ENCODE data around the gene ZNF185.

Gene ZNF185

DNA sequence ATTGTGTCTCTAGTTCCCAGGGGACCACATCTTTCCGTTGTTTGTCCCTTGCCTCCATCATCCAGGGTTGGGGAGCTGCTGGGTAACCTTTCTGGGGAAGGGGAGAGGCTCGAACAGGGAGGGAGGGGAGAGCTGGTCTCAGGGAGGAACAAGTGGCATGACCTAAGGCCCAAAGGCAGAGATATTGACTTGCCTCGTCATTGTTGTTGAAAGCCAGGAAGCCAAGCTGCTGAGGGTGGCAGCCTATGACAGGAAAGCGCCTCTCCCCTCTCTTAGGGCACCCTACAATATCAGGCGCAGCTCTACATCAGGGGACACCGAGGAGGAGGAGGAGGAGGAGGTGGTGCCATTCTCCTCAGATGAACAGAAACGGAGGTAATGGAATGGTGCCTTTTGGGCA lies 20.8 kb downstream of the ZNF185 start:
- no peak for DNase-seq

DNA sequence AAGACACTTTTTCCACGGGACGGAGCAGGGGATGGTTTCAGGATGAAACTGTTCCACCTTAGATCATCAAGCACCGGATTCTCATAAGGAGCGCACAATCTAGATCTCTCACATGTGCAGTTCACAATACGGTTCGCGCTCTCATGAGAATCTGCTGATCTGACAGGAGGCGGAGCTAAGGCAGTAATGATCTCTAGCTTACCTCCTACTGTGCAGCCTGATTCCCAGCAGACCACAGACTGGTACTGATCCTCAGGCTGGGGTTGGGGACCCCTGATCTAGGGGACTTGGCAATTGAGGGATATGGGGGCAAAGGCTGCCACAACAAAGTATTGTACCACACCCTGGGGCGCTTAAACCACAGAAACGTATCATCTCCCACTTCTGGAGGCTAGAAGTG lies 25.7 kb downstream of the ZNF185 start:
- no peak for DNase-seq

DNA sequence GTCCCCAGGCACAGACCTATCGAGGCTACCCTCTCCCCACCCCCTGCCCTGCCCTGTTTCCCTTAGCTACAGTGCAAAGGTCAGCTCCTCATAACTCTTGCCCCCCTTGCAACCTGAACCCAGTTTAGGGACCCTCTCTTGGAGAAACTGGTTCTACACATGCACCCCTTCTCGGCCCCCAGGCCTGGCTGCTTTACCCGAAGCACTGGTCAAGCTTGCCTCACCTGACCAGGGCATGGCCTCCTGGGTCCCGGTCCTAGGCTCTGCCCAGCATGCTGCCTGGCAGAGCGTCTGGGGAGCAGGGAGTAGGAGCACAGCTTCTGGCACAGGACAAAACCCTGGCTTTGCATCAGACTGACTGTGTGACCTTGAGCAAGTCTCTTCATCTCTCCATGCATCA lies 28.0 kb downstream of the ZNF185 start:
- DNase-seq, result no peak

DNA sequence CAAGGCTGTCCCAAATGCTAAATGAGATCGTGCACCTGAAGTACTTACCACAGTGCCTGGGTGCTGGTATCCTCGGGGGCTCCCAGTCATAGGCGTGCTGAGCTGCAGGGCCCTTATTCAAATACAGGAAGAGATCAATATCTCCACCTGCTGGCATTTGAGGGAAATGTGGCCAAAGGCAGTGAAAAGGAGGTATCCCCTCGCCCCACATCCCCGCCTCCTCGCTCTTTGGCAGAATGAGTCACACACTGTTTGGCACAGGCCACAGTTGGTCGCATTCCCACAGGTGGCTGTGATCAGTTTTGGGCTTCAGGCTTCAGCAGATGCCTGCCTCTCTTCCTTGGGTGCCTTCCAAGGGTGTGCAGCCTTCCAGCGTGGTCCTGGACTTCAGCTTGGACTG lies 28.4 kb downstream of the ZNF185 start:
- DNase-seq, result peak; percentile 53

DNA sequence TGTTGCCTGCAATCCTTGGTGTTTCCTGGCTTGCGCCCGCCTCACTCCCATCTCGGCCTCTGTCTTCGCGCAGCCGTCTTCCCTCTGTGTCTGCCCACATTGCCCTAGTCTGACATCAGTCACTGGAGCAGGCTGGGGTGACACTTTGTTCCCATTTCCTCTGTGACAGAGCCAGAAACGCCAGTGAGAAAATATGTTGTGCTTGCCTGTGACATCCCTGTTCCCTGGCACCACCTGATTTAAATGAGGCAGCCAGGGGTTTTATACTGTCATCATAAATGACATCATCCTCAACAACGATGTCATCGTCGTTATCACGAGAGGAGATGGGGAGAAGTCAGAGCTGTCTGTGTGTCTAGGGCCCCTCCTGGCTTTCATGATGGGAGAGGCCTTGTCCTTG lies 29.1 kb downstream of the ZNF185 start:
- DNase-seq, result no peak

DNA sequence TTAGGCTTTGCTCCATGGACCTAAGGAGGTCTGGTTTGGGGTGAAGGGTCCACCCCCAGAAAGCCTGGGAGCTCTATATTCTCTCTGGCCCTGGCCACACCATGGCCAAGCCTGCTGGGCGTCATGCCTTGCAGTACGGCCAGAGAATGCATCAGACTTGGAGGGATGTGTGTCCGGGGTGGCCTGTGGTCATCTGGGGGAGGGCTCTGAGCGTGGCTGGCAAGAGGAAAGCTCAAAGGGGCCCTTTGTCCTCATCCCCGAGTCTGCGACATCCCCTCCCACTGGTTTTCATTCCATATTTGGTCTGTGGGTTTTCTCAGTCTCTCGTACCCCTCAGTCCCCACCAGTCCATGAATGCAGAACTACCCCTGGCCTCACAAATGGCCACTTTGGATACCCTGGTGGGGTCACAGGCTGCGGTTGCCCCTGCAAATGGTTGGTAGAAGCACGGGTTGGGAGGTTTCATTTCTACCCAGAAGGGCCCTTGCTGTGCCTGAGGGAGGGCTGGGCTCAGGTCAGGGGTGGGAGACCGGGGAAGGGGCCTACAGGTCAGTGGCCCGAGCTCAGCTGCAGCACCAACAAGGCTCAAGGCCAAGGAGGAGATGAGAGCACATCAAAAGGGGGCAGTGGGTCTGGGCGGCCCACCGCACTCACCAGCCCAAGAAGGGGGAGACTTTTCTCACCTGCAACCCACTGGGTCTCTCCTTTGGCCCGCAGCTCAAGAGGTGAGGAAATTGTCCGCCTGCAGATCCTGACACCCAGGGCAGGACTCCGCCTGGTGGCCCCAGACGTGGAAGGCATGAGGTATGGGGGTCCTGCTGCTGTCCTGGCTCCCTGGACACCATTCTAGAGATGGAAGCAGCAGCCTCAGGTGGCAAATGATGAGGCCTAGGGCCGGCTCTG lies 30.2 kb downstream of the ZNF185 start:
- no peak for DNase-seq

DNA sequence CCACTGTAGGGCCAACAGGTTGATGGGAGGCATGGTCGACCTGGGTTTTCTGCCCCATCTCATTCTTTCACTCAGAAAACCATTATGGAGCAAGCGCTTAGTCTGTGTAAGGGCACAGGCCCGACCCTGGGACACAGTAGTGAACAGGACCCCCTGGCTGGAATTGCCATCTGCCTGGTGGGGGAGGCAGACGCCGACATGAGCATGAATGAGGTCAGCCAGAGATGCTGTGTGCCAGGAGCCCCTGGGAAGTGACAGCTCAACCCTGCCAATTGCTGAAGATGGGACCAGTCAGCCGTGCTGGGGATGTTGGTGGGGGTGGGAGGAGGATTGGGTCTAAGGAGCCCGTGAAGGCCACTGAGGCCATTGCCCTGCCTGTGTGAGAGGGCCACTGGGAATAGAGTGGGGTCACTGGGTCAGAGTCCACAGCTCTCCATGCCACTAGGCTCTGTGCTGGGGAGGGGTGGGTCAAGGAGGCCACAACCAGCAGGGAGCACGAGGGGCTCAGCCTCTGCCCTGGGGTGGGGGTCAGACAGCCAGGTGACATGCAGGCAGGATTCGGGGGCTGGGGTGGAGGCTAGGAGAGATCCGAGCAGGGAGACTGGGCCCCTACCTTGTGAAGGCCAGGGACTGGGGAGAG lies 31.0 kb downstream of the ZNF185 start:
- DNase-seq, result no peak

DNA sequence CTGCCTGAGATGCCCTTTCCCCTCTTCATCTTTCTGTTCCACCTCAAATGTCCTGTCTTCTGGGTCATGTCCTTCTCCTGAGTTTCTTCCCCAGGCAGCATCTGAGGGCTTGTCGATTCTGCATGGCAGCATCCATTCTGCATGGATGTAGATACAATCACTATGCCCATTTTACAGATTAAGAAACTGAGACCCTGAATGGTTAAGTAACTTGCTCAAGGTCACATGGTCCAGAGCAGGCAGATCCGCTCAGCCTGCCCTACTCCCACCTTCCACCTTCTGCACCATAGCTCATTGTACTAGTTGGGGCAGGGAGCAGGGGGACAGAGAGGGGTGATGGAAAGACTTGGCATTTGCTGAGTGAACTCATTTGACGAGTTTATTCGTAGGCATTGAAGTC lies 32.0 kb downstream of the ZNF185 start:
- DNase-seq, result no peak

DNA sequence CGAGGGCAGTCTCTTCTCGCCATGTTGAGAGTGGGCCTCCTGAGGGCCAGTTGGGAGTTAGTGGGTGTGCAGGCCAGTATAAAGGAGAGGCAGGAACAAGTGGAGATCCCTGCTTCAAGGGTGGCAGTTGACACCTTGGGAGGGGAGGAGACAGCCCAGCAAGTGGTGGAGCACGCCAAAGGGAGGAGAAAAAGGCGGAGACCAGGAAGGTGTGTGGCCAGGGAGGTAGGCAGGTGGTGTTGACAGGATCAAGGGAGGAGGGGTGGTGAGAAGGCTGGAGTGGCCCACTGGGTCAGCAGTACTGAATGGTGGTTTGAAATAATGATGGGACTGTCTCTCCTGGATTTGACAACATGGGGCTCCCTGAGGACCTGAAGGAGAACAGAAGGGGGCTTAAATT lies 32.6 kb downstream of the ZNF185 start:
- no peak for DNase-seq

DNA sequence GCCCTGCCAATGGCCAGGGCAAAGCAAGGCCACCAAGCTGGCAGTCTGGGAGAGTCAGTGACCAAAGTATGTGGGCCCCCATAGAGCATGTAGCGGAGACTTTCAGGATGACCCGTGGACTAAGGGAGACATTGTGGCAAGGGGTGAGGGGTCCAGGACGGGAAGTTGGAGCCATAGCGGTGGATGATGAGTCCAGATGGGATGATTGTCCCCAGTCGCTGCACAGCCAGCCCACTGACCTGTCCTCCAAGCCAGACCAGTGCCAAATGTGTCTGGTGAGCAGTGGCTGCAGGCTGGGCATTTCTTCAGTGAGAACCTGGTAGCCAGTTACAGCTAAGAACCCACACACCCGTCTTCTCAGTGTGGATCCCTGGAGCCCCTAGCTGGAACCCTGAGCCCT lies 34.3 kb downstream of the ZNF185 start:
- DNase-seq, result no peak

DNA sequence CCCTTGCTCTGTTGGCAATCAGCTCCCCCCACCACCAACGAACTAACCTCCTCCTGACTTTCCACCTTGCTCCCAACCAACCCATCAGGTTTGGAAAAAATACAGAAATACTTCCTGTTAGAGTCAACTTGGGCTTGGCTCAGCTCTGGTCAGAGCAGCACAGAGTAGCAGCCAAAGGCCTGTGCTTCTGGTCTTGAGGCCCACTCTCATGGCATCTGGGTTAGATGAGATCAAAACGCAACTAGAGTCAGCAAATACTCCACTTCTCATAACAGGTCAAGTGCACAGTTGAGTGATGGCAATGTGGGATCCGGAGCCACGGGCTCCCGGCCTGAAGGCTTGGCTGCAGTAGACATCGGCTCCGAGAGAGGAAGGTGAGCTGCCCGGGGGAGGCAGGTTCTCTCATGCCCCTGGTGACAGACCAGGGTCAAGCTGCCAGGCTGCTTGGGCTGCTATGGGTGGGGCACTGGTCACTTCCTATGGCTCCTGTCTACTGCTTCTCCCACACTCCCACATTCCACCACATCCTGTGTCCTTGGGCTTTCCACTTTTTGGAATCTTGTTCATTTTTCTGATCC lies 34.8 kb downstream of the ZNF185 start:
- no peak for DNase-seq

DNA sequence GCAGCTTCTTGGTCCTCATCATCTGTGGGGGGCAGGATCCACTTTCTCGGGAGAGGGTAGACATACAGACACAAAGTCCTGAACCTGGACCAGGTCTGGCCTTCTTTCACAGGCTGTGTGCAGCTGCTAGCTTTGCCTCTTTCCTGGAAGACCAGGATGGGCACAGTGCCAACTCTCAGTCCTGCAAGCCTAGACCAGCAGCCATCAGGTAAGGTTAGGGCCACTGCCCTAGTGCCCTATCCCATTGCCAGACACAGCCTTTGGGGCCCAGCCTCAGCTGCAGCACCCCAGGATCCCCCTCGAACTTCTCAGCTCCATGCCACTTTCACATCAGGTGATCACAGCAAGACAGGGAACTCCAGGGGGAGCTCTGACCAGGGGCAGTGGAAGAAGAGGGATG lies 38.4 kb downstream of the ZNF185 start:
- no peak for DNase-seq

DNA sequence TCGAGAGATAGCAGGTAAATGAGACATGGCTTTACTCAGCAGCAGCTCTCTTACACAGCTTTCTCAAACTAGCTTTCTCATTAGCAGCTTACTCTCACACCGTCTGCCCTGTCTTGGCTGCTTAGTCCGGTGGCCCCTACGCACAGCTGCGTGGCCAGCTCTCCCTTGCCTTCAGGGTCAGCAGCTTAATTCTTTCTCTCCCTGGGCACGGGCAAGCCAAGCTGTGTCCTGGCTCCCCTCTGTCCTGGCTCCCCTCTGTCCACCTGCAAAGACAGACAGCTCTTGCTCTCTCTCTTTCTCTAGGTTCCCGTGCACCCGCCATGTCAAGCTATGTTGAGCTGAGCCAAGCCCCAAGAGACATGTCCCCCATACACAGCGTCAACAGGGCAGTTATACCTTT lies 39.4 kb downstream of the ZNF185 start:
- no peak for DNase-seq

DNA sequence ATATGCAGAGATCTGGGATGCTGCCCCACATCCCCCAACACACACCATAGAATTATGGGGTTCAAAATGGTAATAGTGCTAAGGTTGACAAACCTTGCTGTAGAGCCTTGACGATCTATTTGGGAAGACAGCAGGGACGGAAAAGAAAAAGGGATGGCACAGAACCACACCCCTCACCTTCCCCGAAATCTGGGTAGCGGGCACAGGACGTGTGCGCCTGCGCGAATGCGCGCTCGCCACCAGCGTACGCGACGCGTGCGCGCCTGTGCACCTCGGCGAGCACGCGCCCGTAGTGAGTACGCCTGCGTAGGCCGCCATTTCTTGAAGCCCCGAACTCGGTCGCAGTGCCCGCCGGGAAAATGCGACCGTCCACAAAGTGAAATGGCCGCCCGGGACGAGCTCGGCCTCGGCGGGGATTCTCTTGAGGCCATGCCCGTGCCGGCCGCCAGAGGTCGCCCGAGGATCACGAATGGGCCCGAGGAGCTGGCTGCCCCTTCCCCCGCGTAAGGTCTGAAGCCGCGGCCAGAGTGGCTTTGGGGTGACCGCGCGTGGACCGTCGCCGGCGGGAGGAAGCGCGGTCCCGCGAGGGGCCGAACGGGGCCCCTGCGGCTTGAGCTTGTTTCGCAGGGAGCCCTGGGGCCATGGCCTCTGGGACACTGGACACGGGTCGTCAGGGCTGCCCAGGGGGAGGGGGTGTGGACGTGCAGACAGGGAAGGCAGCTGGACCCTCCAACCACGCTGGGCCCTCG lies 43.6 kb downstream of the ZNF185 start:
- DNase-seq, result peak; percentile 68

DNA sequence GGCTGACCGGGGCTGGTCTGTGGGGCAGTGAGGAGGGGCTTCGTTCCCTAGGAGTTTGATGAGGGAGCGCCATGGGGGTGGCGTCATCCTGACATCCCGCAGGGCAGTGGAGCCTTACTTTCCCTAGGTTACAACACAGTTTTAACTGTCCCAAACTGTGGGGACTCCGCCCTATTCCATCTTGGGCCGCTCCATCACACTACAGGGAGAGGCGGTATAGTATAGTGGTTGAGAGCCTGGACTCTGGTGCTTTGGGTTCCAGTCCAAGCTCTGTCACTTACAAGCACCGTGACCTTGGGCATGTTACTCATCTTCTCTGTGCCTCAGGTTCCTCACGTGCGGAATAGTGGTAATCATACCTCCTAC lies 44.2 kb downstream of the ZNF185 start:
- DNase-seq, result no peak

DNA sequence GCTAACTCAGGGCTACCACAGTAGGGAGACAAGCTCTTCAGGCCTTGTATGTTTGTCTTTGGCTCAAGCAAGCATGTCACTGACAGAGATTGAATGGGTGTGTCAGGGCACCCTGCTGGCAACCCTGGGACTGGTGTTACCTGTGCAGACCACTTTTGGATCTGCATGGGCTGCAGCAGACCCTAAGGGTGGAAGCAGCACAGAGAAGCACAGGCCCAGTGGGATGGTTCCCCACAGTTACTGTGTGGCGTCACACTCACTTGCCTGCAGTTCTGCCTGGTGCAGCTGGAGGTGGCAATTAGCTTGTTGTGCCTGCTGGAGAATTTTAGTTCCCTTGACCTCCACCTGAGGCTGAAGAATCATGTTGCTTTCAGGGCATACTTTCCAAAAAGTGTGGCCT lies 46.0 kb downstream of the ZNF185 start:
- no peak for DNase-seq

DNA sequence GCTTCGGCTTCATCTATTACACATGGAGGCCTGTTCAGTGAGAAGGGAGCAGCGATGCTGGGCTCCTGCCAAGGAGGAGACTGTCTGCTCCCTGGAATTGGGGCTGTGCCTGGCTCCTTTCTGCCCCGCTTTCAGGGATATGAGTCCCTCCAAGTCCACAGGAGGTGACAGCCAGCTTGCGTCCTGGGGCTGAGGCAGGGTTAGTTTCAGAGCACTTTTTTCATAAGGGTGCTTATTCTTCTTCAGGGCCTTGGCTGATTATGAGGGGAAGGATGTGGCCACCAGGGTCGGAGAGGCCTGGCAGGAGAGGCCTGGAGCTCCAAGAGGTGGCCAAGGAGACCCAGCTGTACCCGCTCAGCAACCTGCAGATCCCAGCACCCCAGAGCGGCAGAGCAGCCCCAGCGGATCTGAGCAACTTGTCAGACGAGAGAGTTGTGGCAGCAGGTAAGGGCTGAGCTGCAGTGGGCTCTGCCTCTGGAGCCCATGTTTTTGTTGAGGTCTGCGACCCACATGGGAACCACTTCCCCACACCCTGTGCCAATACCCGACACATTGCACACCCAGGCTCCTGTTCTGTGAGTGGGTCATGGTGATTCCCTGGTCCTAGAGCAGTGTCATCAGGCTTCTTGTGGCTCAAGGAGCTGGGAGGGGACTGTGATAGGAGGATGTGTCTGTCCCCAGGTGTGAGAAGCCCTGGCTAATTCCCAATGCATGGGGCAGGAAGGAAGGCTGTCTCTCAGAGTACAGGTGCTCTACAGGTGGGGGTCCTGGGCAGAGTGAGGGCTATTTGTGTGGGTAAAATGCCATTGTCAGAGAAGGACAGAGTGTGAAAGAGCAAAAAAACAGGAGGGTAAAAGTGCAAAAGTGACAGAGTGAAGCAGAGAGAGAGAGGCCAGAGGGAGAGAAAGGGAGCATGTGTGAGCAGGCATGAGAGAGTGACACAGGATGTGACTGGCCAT lies 47.4 kb downstream of the ZNF185 start:
- no peak for DNase-seq

DNA sequence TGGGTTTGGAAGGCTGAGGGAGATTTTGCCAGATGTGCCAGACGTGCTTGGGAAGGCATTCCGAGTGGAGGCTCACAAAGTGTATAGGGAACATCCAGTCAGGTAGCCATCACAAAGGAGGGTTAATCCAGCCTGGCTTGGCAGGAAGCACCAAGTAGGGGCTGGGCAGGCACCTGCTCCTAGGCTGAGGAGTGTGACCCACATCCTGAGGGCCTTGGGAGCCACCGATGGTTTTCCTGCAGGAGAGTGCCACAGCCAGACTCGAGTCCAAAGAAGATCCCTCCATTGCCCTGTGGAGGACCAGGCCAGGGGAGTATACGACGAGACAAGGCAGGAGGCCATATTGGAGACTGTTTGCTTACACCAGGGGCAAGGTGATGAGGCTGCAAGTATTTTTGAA lies 48.8 kb downstream of the ZNF185 start:
- DNase-seq, result no peak
